GM19455 (cell line): Measurements from ENCODE around the gene MAMDC4.
A peak's percentile ranks its signal among the peaks of the same experiment; 100 is the strongest.
"Not testable (repeated sequence)": the region's sequence is repeated elsewhere in the genome, so short reads cannot be mapped to it uniquely, and the experiment has no call there.

Source experiments
- ATAC-seq: cut with Tn5 transposase; IDR thresholded peaks from one replicate; pipeline ENCODE4 v1.9.1; 2021; ENCODE audit not compliant: unreplicated experiment

The MAMDC4 gene

DNA sequence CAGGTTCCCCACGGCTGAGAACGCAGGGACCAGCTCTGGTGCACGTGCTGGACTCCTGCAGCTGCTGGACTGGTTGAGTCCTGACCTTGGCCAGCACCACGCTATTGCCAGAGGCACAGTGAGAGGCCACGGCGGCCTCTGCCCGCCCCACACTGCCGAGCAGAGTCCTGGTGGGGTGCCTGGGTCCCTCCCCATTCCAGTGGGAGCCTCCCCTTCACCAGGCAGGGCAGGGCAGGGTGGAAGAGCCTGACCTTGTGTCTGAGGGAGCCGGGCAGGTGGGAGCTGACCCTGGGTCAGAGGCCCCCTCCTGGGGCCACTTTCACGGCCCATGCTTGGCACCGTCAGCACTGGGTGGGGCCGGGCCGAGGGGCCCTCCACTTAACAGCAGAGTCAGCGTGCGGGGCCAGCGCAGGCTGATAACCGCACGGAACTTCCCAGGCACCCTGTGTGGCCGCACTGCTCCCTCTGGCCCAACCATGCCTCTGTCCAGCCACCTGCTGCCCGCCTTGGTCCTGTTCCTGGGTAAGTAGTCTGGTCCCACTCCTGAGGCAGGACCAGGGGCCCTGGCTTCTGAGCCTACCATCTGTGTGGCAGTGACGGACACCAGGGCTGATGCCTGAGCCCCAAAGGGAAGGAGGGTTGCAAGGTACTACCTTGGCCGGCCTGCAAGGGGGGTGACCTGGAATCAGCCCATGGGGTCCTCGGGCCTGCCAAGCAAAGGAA, at the start of gene MAMDC4:
MAMDC4 (plus strand) TSS at position 406 of the 723 bp plus-strand sequence; CDS start at position 477, 71 bp downstream.
- no peak for ATAC-seq

DNA sequence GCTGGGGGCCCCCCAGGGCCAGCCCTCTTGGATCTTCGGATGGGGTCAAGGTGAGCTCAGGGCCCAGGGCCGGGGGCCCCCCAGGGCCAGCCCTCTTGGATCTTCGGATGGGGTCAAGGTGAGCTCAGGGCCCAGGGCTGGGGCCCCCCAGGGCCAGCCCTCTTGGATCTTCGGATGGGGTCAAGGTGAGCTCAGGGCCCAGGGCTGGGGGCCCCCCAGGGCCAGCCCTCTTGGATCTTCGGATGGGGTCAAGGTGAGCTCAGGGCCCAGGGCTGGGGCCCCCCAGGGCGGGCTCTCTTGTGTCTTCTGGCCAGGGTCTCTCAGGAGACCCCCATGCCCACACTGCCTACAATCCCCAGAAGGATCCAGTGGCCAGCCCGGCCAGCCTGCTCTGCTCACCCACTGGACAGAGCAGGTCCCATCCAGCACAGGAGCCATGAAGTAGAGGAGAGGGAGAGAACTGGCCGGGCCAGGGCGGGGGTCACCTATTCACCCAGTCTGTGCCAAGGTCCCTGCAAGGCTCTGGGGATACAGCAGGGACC, 49.1 kb upstream of the MAMDC4 start:
- ATAC-seq: not testable (repeated sequence)

DNA sequence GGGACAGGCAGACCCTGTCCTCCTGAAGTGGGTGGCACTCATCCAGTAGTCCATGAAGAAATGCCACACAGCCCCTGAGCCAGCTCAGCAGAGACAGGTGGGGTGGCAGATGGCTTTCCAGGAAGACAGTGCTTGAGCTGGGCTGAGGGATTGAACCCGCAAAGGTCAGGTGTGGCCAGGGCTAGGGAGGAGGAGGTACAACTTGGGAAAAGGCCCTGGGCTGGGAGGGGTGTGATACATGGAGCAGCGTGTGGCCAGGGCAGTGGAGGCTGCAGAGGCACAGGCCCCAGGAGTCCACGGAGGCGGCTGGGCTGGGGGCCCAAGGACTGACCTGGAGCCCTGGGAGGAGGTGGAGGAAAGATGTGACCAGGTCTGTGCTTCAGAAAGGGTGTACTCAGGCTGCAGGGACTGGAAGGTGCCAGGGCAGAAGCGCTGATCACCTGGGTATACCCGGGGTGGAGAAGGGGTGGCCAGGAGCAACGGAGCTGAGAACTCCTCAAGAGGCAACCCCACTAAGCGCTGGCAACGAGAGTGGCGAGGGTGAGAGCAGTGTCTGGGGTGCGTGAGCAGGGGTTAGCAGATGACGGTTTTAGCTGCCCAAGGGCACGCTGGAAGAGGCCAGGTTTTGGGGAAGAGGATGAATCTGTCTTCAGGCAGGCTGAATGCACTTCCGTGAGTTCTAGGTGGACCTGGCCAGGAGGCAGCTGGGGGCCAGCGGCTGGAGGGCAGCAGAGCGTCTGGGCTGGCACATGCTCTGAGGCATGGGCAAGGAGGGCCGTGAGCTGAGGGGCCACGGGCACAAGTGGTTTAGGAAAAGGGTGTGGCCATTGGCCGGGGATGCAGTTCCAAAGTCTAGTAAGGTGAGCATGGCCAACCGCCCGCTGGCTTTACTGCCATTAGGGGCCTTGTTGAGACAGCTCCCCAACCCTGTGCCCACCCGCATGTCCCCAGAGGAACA, 48.3 kb upstream of the MAMDC4 start:
- ATAC-seq: no peak

DNA sequence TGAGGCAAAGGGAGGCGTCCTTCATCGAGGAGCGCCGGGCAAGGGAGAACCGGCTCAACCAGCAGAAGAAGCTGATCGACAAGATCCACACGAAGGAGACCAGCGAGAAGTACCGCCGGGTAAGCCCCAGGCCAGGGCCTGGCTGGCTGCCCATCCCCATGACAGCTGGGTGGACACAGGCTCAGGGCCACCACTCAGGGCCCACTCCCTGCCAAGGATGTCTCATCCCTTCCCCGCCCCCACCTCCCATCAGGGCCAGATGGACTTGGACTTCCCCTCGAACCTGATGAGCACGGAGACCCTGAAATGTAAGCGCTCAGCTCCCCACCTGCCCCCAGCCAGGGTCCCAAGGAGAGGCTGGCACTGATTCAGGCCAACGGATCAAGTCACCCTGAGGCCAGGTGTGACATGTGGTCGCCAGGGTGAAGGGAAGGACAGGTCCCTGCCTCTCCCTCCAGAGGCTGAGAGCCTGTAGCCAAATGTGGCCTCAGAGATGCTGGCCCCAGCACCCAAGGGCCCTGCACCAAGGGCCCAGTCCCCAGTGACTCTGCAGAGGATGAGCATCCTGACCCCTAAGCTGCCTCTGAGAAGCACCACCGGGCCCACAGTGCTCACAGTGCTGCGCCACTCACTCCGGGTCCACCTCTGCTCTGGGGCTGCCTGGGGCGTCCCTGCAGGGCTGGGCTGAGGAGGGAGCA, 47.5 kb upstream of the MAMDC4 start:
- no peak for ATAC-seq

DNA sequence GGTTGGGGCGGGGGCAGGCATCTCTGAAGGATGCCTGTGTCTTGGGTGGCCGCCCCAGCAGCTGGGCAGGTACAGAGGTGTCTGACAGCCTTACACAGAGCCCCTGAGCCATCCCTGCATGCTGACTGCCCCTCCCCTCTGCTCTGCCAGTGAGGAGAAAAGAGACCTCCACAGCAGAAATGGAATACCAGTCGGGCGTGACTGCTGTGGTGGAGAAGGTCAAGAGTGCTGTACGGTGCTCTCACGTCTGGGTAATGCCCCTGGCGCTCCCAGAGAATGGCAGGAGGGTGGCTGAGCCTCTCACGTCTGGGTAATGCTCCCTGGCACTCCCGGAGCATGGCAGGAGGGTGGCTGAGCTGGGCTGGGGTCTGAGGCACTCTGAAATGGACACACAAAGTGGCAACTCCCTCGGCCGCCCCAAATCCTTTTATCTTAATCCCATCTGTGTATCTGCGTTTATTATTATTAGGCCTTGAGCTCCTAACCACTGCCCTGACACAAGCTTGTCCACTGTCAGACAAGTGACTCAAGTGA, 46.9 kb upstream of the MAMDC4 start:
- no peak for ATAC-seq

DNA sequence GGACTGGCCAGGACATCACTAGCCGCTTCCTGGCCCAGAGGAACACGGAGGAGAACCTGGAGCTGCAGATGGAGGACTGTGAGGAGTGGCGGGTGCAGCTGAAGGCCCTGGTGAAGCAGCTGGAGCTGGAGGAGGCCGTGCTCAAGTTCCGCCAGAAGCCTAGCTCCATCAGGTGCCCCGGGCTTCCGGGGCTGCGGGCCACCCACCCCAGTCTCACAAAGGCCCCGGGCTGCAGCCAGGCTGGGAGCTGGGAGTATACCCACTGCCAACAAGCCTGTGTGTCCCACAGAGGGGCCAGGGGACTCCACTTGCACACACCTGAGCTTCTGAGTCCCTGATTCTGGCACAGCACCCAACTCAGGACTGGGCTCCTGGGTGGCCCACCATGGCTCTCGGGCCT, 46.1 kb upstream of the MAMDC4 start:
- no peak for ATAC-seq

DNA sequence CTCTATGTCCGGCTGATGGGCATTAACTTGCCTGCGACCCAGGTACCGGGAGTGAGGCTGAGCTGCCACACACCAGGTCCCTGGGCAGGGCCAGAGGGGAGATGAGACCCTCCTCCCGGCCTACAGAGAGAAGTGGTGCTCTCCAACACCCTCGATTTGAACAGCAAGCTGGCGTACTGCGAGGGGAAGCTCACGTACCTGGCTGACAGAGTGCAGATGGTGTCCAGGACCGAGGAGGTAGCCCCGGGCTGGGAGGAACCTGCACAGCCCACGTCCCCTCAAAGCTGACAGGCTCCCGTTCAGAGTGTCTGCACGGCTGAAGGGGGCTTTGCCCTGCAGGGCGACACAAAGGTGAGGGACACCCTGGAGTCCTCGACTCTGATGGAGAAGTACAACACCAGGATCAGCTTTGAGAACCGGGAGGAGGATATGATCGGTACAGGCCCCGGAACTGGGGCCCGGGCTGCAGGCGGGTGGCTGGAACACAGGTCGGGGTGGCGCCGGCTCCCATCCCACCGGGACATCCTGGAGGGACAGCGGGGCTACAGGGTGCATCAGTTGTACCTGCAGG, 45.4 kb upstream of the MAMDC4 start:
- ATAC-seq: no peak

DNA sequence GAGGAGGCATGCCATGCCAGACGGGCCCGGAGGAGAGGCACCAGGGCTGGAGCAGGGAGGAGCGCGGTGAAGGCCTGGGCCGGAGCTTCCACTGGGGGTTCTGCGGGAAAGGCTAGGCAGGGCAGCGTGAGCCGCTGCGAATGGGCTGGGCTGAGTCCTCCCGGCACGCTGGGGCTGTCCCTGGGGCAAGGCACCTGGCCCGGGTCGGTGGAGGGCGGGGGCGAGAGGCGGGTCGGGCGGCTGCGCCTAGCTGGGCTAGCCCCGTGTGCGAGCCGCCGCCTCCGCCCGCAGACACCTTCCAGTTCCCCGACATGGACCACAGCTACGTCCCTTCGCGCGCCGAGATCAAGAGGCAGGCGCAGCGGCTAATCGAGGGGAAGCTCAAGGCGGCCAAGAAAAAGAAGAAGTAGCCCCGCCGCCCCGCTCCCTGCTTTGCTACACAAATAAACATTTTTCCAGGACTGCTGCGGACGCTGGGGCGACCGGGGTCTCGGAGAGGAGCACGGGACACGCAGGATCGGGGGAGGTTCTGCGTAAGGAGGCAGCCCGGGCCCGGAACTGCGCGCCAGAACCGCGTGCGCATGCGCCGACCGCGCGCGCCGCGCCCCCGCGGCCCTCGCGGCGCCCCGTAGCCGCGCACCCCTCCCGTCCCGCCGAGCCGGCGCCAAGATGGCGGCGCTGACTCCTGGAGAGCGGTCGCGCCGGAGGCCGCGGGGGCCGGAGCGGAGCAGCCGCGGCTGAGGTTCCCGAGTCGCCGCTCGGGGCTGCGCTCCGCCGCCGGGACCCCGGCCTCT, 44.7 kb upstream of the MAMDC4 start, which contains the start of gene RABL6:
RABL6 (plus strand) TSS at position 668 of the 794 bp plus-strand sequence. CDS start 249 bp downstream, outside the sequence.
- peak; percentile 74 for ATAC-seq

DNA sequence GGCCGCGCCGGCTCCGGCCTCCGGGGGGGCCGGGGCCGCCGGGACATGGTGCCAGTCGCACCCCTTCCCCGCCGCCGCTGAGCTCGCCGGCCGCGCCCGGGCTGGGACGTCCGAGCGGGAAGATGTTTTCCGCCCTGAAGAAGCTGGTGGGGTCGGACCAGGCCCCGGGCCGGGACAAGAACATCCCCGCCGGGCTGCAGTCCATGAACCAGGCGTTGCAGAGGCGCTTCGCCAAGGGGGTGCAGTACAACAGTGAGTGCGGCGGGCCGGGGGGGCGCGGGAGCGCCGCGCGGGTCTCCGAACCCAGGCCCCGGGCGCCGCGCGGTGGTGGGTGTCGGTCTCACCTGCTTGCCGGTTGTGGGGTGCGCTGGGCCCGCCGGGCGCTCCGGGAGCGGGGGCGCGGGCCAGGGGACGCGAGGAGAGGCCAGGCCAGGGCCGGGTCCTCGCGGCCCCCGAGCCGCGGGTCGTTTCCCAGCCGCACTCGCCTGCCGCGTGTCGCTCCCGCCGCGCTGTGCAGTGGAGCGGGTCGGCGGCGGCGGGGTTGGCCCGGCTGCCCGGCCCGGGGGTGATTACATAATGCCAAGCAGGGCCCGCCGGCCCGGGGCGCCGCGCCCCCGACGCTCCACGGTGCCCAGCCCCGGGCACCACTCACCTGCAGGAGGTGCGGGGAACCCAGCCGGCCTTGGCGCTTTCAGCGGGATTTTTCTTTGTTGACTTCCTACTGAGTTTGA, 43.9 kb upstream of the MAMDC4 start:
- ATAC-seq: peak; percentile 36

DNA sequence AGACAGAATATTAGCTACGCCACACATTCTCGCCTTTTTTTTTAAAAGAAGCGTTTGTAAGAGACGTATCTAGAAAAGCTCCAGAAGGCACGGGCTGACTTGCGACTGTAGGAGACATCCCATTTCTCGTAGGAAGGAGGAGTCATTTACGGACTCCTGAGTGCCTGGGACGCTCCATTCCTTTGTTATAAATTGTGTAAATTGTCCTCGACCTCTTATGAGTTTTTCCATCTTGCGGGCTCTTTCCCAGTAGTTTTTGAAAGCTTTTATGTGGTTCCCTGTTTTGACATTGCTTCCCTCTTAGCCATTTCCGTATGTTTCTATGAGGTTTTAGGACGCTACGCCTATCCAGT, 43.4 kb upstream of the MAMDC4 start:
- ATAC-seq: no peak

DNA sequence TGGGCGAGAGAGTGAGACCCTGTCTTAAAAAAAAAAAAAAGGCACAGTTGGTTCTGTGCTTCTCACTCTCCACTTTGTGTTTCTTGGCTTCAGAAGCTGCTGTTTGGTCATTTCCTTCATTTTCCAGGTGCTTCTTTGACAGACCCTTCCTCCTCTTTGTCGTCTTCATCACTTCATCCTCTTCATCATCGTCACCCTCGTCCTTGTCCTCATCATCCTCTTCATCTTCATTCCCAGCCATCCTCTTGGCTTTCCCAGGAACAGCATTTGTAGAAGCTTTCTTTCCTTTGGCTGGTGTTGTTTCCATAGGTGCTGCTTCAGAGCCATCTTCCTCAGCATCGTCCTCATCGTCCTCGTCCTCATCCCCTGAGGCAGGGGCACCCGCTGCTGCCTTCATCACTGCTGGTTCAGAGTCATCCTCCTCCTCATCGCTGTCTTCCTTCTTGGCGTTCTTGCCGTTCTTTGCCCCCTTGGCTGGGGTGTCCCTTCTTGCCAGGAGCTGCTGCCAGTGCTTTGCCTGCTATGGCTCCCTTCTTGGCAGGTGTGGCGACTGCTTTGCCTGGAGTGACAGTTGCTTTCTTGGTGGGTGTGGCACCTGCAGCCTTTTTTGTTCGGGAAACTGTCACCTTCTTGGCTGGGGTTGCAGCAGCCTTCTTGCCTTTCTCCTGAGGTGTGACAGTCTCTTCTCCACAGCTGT, 37.3 kb upstream of the MAMDC4 start:
- no peak for ATAC-seq

DNA sequence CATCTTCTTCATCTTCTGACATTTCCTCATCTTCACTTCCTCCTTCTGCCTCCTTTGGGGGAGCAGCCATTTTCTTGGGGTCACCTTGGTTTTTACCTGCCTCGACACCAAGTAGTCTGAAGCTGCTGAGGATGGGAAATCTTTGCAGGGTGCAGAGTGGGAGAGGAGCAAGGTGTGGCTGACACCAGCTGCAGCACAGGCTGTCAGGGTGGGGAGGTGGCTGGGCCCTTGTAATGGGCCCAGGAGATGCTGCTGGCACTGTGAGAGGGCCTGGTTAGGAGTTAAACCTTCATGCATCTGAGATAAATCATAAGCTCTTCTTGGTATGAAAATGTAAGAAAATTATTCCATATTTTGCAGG, 36.7 kb upstream of the MAMDC4 start:
- ATAC-seq: no peak

DNA sequence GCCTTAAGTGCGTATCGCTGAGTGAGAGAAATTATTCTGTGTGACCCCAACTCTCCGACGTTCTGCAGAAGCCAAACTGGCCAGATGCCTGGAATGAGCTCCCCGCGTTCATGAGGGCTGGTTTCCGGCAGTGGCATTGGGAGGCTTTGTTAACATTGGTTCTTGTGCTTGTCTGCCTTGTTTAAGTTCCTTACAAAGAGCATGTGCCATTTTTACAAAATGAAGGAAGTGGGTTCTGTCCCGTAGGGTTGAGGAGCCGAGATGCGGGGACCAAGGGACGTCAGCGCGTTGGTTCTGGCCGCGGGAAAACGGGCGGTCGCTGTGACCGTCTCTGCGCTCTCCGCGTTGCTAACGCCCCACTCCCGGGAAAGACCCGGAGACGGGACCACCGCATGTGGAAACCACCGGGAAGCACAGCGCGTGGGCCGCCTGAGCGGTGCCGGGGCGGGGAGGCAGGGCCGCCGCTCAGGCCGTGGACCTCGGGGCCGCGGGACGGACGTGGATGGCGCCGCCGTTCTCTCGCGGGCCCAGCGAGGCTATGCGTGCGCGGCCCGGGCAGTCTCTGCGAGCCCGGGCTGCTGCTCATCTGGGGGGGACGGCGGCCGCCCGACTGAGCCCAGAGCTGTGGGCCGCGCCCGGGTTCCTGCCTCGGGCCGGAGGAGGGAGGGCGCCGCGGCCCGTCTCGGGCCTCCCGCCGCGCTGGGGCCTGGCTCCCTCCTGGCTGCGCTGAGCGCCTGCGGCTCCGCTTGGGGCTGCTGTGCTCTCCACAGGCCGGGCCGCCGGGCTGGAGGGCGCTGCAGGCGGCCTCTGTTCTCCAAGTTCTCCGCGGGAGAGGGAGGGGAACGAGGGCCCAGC, 30.9 kb upstream of the MAMDC4 start:
- no peak for ATAC-seq

DNA sequence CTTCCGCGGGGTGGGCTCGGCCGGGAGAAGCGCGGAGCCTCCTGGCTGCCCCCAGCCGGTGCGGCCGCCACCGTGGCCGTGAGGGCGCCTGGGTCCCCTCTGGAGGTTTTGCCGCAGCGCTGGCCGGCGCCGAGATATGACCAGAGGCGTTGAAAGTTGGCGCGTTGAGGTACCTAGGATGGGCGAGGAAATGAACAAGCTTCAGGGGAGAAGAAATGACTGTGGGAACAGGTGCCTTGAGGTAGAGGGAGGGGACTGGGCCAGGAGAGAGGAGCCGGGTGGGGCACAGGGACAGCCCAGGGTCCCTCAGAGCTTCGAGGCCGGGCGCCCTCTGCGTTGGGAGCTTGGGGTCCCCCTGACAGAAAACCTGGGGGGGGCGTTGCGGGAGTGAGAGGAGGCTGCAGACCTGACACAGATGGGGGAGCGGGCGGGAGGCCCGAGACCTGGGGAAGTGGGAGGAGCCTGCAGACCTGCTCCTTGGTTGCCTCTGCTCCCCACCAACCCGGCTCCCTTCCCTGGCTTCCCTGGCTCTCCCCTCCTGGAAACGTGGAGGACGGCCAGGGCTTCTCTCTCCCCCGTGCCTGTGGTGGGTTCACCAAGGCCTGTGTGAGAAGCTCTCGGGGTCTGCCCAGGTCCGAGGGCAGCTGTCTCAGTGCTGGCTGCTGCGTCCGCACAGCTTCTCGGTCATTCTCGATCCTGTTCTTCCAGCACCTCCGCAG, 30.2 kb upstream of the MAMDC4 start:
- ATAC-seq: no peak

DNA sequence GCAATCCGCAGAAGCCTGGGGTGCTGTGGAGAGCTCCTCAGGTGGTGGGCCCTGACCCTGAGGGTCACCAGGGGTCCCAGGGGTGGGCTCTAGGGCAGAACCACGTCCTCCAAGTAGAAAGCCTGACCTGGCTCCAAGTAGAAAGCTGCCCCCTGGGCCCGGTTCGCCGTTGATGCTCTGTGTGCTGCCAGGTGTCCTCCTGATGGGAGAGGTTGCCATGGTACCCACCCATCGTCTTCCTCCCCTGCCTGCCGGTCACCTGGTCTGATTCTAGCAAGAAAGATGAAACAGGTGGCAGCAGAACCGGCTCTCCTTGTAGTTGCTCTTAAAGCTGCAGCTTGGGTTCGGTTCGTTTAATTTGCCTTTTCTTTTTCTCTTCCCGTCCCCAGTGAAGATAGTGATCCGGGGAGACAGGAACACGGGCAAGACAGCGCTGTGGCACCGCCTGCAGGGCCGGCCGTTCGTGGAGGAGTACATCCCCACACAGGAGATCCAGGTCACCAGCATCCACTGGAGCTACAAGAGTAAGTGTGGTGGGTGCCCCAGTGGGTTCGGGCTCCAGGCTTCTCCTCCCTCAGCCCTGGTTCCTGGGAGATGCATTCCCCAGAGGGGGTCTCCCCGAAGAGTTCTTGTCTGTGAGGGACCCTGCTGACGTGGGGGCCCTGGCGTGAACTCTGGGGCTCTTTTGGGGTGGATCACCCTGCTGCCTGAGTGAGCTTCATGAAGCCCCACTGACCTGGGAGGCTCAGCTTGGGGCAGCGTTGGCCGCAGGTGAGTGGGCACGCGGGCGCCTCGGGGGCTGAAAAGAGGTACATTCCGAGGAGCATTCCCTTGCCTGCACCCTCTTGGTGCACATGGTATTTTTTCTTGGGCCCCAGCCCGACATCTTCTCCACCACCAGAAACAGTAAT, 28.8 kb upstream of the MAMDC4 start:
- no peak for ATAC-seq
